DMS 273 treated with DMSO at 0.1 percent for 48 hours (cell line): ENCODE data around the gene C22orf23.

Experiments used
- DNase-seq: peaks from one replicate; lab custom pipeline; 2025; lab: John Stamatoyannopoulos, UW

Gene C22orf23

GRCh38 chr22:37898441-37899181, 54.8 kb downstream of the C22orf23 start:
- DNase-seq, result no peak

GRCh38 chr22:37897807-37898206, 55.6 kb downstream of the C22orf23 start:
- DNase-seq, result no peak

- no peak for DNase-seq
Measured at GRCh38 chr22:37896939-37897338, 56.5 kb downstream of the C22orf23 start.

DNA sequence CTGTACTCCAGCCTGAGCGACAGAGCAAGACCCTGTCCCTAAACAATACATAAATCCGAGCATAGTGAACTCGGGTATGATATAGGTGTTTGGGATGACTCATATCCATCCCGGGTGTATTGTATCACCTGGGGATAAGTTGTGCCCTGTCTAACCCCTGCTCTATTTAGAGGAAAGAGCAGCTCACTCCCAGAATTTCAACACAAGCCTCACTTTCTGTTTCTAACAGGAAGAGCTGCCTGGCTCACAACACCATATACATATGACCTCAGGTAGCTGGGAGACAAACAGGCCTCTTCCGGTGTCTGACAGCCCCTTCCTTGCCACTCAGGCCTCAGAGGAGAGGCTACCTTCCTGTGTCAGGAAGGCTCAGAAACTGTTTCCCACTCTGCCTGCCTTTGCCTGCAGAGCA, 57.2 kb downstream of the C22orf23 start:
- no peak for DNase-seq

DNA sequence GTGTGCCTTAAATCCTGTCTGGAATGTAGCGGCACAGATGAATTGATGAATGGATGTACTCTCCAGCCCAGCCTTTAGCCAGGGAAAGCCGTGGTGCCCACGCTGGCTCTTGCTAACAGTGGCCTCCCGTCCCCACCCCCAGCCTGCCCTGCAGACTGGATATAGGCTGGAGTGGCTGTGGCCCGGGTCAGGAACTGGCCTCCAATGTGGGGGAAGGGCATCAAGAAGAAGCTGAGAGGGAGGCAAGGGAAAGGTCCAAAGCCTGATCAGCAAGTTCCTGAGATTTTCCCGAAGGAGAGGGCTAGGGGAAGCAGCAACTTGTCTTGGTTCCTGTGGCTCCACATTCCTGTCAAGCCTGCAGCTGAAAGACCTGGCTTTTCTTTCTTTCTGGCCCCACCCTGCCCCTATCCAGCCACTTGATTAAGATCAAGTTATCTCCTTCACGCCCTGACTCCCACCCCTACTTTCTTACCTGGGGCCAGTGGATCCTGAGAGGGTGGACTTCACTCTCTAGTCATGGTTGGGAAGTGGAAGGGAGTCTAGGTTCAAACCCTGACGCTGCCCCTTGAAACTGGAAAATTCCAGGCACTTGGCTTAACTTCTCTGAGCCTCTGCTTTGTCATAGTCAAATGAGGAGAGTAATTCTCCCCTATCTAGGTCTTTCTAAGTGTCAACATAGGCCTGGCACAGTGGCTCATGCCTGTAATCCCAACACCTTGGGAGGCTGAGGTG, 58.3 kb downstream of the C22orf23 start:
- no peak for DNase-seq

- DNase-seq, result no peak
Measured at GRCh38 chr22:37893583-37893983, 59.8 kb downstream of the C22orf23 start.
